CMK (cell line): ENCODE results near the gene MRPL14.

Experiments used
- DNase-seq: peaks from one replicate; pipeline ENCODE4 v3.0.0-alpha.2; 2010; ENCODE audit warnings: low read depth

The MRPL14 gene

GRCh38 chr6:44078827-44079671, 48.2 kb downstream of the MRPL14 start:
- DNase-seq: peak; percentile 74

GRCh38 chr6:44078219-44078826, 48.9 kb downstream of the MRPL14 start:
- DNase-seq: no peak

- DNase-seq: no peak
Measured at GRCh38 chr6:44077214-44077946, 49.9 kb downstream of the MRPL14 start.

DNA sequence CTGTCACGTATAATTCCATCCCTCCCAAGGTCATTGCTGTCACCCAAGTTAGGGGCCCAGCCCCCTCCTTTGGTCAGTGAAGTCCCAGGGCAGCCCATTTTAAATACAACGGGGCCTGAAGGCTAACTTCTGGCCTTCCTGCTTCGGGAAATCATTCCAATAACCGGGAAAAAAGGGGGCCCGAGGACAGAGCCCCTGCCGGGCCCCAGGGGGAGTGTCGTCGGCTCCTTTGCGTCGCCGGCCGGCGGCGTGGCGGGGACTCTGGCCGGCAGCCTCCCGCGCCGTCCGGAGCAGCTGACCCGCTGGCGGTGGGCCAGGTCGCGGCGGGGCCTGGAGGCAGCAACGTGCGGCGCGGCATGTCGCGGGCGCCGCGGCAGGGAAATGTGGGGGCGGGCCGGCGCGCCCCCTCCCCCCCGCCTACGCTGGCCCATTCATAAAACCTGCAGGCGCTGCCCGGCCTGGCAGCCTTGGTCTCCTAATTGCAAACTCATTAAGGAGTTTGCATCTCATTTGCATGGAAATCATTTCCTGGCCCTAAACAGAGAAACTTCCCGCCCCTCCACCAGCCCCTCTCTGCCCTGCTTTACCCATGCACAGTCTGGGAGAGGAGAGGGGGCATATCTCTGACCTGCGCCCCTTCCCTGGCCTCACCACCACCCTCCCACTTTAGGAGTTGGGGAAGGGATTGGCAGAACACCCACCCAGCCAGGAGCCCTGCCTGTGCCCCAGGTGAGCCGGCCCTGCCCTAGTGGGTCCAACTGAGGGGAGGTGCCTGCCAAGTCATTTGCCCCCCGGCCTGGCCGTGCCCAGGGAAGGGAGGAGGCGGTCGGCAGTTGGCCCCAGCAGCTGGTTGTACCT, 50.7 kb downstream of the MRPL14 start:
- DNase-seq: no peak

DNA sequence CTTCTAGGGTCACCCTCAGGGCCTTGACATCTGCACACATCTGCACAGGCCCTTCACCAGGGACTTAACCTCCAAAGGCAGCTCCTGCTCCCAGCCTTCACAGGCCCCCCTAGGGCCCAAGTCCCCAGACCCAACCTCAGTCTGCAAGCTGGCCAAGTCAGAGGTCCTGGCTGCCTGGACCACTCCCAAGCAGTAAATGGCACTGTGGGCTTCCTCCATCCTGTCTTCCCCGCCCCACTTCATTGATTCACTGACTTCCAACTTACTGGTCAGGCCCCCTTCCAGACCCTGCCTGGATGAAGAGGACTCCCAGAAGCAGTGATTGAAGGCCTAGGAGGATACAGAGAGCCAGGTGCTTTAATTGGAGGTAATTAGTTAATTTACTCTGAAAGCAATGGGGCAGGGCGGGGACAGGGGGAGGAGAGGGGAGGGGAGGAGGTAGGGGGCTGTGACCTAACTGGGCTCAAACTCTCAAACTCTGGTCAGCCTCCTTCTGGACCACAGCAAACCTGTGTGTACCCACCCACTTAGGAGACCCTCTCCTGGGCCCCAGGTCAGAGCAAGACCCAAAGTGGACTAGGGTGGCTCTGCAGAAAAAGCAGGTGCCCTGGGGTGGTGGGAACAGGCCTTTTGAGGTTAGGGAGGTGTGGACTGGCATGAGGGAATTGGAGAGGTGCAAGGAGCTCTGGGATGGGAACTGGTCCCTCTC, 51.5 kb downstream of the MRPL14 start:
- DNase-seq: no peak

DNA sequence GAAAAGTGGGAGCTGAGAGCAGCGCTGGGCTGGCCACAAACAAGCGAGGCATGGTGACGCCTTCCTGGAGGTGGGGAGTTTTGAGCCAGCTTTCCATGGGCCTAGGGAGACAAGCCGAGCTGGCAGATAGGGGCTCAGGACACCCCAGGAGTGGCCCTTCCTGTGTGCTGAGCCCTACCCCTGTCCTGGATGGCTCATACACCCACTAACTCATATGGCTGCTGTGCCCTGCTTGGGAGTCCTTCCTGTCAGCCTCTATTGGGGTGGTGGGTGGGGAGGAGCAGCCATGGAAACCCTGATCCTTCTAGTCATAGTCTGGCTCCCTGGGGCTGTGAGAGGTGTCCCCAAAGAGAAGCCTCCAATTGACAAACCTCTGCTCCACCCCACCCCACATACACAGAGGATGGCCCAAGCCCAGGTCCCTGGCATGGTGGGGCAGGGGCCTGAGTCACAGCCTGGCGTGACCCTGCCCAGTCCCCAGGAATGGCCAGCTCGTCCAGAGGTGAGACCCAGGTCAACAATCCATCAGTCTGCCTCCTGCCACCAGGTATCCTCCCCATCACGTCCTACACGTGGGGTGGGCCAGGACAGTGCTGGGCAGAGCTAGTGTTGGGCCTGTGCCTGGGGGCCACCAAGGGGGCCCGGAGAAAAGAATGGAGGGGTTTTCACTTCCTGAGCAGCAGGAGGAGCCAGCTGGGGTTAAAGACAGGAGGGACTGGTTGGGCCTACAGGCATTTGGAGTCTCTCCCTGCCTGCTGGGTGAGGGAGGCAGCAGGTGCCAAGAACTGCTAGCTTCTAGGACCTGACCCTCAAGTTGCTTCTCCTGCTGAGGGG, 52.2 kb downstream of the MRPL14 start:
- DNase-seq: no peak

DNA sequence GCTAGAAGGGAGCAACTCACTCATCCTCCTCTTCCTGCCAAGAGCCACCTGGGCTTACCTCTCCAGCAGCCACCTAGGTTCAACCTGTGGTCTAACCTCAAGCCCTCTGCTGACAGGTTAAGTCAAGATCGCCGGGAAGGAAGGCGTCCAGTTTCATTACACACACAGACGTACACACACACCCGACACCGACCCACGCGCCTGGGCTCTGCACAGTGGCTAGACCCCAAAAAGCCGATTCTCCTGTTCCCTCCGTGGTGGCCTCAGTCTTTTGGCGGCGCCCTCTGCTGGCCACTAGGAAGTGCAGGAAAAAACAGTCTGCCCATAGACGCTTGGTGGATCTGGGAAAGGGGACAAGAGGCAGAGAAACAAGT, 52.8 kb downstream of the MRPL14 start:
- DNase-seq: peak; percentile 67

DNA sequence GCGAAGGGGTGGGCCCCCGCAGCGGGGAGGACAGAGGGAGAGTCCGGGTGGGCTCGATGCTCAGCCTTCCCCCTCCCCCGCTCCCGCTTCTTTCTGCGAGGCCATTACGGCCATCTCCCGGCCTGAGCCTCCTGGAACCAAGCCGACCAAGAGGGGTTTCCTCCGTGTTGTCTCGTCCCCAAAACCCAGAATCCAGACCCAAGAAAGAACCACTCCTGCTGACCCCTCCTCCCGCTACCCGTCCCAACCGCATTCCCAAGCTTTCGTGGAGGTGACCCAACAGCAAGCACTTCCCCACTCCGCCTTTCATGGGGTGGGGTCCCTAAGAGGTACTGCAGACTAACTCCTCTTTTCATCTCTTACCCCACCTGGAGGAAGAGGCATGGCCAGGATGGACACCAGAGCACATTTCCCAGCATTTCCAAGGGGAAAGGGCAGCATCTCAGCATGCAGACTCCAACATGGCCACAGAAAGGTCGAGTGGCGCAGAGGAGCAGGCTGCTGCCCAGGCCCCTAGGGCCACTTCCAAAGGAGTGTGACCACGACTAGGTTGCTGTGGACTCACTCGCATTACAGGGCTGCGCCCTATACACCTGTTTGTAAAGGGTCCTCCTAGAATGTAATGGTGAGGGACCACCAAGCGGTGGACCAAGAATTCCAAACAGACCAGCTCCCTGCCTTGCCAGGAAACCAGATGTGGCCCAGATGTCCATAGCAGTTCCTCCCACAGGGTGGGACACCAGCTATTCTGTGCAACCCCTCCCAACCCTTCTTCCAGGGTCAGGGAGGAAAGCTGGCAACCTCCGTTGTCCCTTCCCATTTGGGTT, 53.4 kb downstream of the MRPL14 start:
- no peak for DNase-seq

GRCh38 chr6:44072959-44073611, 54.2 kb downstream of the MRPL14 start:
- DNase-seq: no peak

DNA sequence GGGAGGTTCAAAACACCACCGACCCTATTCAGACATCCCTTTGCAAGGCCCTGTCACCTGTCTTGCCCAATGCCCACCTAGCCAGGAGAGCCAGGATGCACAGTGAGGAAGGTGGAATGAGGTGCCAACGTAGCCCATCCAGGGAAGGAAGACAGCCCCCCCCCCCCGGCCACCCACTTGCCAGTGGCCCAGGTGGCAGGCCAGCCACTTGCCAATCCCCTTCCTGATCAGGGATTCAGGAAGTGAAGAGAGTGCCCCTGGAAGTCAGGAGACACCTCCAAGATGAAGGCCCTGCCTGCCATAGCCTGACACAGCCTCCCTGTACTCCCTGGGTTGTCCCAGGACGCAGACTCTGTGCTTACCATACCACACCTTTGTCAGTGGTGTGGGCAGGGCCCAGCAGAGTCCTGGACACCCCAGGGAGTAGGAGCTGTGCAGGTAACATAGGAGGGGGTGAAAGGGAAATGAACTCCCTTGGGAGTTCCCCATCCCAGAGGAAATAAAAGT, 54.7 kb downstream of the MRPL14 start:
- DNase-seq: no peak

GRCh38 chr6:44071670-44072451, 55.4 kb downstream of the MRPL14 start:
- DNase-seq: no peak

DNA sequence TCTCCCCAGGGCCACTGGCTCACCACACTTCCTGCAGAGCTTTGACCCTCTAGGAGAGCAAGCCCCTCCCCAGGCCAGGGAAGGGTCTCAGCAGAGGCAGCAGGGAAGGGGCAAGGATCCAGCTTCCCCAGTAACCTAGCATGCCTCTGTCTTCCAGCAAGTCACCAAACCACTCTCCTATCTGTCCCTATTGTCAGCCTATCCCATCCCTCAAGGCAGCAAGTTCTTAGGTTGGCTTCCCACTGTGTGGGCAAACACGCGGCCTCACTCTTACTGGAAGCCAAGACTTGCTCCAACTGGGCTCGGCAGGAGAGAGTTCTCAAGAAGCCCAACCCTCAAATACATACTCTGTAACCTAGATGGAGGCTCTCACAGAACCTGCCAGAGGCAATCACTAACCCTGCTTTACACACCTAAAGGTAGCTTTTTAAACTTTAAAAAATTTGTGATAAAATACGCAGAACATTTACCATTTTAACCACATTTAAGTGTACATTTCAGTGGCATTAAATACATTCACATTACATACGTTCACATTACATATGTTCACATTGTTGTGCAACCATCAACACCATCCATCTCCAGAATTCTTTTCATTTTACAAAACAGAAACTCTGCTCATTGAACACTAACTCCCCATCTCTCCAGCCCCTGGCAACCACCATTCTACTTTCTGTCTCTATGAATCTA, 58.5 kb downstream of the MRPL14 start:
- no peak for DNase-seq

DNA sequence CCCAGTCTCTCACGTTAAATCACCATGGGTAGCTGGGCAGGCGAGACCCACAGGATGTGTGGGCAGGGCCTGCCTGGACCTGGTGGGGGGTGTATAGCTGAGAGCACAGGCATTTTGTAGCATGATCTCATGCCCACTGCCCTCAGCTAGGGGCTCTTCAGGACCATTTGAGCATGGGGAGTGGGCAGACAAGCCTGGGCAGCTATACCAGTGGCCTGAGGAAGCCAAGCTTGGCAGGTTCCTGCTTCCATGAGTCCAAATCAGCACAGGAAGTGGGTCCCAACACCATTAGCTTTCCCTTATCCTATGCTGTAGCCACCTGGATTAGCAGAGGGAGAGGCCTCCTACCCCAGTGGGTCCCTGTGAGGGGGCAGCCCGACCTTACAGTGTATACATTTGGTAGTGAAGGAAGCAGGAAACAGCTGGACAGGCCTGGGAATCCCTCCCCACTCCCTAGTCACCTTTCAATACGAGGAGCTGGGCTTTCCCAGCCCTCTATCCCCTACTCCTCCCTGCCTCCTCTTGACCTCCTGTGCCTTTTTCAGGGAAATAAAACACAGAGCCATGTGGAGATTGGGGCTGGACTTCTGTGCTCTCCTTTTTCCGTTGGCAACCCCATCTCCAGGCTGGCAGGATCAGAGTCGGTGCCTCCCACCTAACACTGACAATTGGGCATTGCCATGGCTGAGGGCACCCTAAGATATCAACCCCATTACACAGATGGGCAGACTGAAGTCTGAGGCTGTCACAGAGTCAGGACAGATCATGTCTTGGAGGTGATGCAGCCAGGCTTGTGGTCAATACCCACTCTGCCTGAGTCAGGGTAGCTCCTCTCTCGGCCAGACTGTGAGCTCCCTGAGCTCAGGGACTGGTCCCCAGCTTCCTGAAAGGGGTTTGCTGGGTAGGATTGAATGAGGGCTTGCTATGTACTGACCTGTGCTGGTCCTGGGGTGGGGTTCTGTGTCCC, 59.8 kb downstream of the MRPL14 start:
- no peak for DNase-seq

- no peak for DNase-seq
Measured at GRCh38 chr6:44066394-44067172, 60.7 kb downstream of the MRPL14 start.

- DNase-seq: no peak
Measured at GRCh38 chr6:44065443-44066140, 61.7 kb downstream of the MRPL14 start.
